HFF-Myc (cell line): ENCODE results near the gene DCTN4.
"Not testable (repeated sequence)": the region's sequence is repeated elsewhere in the genome, so short reads cannot be mapped to it uniquely, and the experiment has no call there.

Experiments
- DNase-seq: peaks from one replicate; pipeline ENCODE4 v3.0.0-alpha.2; 2011; ENCODE audit warnings: low read depth; ENCODE audit errors: extremely low read depth
- H3K4me3 ChIP-seq: replicated peaks from 2 replicates; pipeline ENCODE4 v1.5.1; 2011; ENCODE audit warnings: low read depth, mild to moderate bottlenecking, control low read depth, low read length
- CTCF ChIP-seq: IDR thresholded peaks from 2 replicates; pipeline ENCODE4 v1.5.1; 2012; ENCODE audit warnings: mild to moderate bottlenecking, low read depth, low read length, control low read depth; ENCODE audit errors: missing control alignments

Gene DCTN4

GRCh38 chr5:150757087-150757649 is 1.6 kb downstream of the DCTN4 start:
- H3K4me3 ChIP-seq: peak overlapping the region; percentile 81
- no peak for DNase-seq
- TF ChIP-seq CTCF: no peak

GRCh38 chr5:150753863-150754262 is 5.0 kb downstream of the DCTN4 start:
- no peak for DNase-seq
- H3K4me3 ChIP-seq: no peak overlapping the region
- no peak for TF ChIP-seq CTCF

- no peak overlapping the region for H3K4me3 ChIP-seq
- no peak for TF ChIP-seq CTCF
- no peak for DNase-seq
These were observed 5.4 kb downstream of the DCTN4 start for GRCh38 chr5:150753463-150753862.

- no peak overlapping the region for H3K4me3 ChIP-seq
- no peak for TF ChIP-seq CTCF
- no peak for DNase-seq
These were observed 7.5 kb downstream of the DCTN4 start for GRCh38 chr5:150751096-150751891.

GRCh38 chr5:150750469-150750868 is 8.3 kb downstream of the DCTN4 start:
- TF ChIP-seq CTCF: no peak
- DNase-seq: no peak
- H3K4me3 ChIP-seq: no peak overlapping the region

GRCh38 chr5:150743142-150743488 is 15.7 kb downstream of the DCTN4 start:
- H3K4me3 ChIP-seq, DNase-seq: not testable (repeated sequence)

GRCh38 chr5:150742455-150743141 is 16.2 kb downstream of the DCTN4 start:
- not testable (repeated sequence) for DNase-seq, H3K4me3 ChIP-seq
